Uterus (tissue), 4 donors: ENCODE results near the gene PDGFC. TPM values are rescaled to one million over a fixed set of nuclear protein-coding genes. Genes with fewer than 3 reads are reported as not detected.

Experiments used
- DNase-seq, 2 donors: peaks; one replicate each; pipeline ENCODE4 v3.0.0-alpha.2; 2019 to 2020
- H3K27ac ChIP-seq, 2 donors: fragments of 200-600 bp; sonication (generic); 1 replicate in 1 of 2; 2 replicates in 1 of 2; pipeline ENCODE4 v1.5.1; 2016 to 2018
- H3K27me3 ChIP-seq, 2 donors: fragments of 200-600 bp; sonication (generic); one replicate each; pipeline ENCODE4 v1.5.1; 2018 to 2019; ENCODE audit warnings: control low read depth in 1 of 2
- H3K36me3 ChIP-seq, 2 donors: fragments of 200-600 bp; sonication (generic); one replicate each; pipeline ENCODE4 v1.5.1; 2019; ENCODE audit warnings: control low read depth in 1 of 2
- H3K4me1 ChIP-seq, 2 donors: fragments of 200-600 bp; sonication (generic); one replicate each; pipeline ENCODE4 v1.5.1; 2018 to 2019; ENCODE audit warnings: control low read depth in 1 of 2
- H3K4me3 ChIP-seq, 2 donors: fragments of 200-600 bp; sonication (generic); 1 replicate in 1 of 2; 2 replicates in 1 of 2; pipeline ENCODE4 v1.5.1; 2018 to 2019; ENCODE audit warnings: mild to moderate bottlenecking in 1 of 2
- H3K9me3 ChIP-seq, 2 donors: fragments of 200-600 bp; sonication (generic); one replicate each; pipeline ENCODE4 v1.5.1; 2019; ENCODE audit warnings: control low read depth in 1 of 2
- CTCF ChIP-seq, 4 experiments: fragments of 200-600 bp in 2 of 4; fragments of 450-650 bp in 2 of 4; sonication (generic) in 2 of 4; IDR thresholded peaks; one replicate each; pipeline ENCODE4 v1.5.1; 2016 to 2019; ENCODE audit warnings: antibody characterized with exemption in 4 of 4, mild to moderate bottlenecking in 2 of 4, moderate library complexity in 1 of 4
- POLR2A ChIP-seq, 2 donors: fragments of 450-650 bp; IDR thresholded peaks; one replicate each; pipeline ENCODE4 v1.6.1; 2016; ENCODE audit warnings: antibody characterized with exemption in 2 of 2, mild to moderate bottlenecking in 1 of 2, moderate library complexity in 1 of 2
- intact Hi-C: fragments of 100-400 bp; cut with DNase I; formaldehyde crosslinking; loops from one replicate; pipeline ENCODE4 v1.15.1; 2023; ENCODE audit warnings: low total_unique reads
- total RNA-seq, 4 donors: library from RNA; depleted of rRNA in 3 of 4; stranded (reverse); fragments of >200 nt in 3 of 4; gene quantifications; one replicate each; pipeline versions ENCODE4 v1.1.0 to v1.2.4, GENCODE V29; 2014 to 2023
- donor health status: DM: yes; HTN: yes; CAD: no.

The PDGFC gene
- total RNA-seq, 4 donors from 2014 or later: 22.5 to 103 (median 70.2) TPM

GRCh38 chr4:156962528-156962974, 9.0 kb downstream of the PDGFC start:
- H3K9me3 ChIP-seq: no peaks in the 10 kb centered on the region
- DNase-seq: peak; percentile 59 to 83
- H3K27me3 ChIP-seq: no peaks in the 10 kb centered on the region
- no peak overlapping the region for H3K4me3 ChIP-seq
- no peaks in the 10 kb centered on the region for H3K36me3 ChIP-seq
- TF ChIP-seq POLR2A (IDR thresholded peaks at IDR 0.05) (no peak), CTCF (IDR thresholded peaks at IDR 0.05) (no peak)
- peak overlapping the region; percentile 73 to 82 for H3K27ac ChIP-seq
- H3K4me1 ChIP-seq: peaks cover 0 to 6% of the 10 kb centered on the region in 2 donors
- intact Hi-C loops: no loop called here

GRCh38 chr4:156962058-156962358, 9.6 kb downstream of the PDGFC start:
- peaks cover 0 to 6% of the 10 kb centered on the region in 2 donors for H3K4me1 ChIP-seq
- DNase-seq: no peak
- H3K27ac ChIP-seq: peak overlapping the region; percentile 73 to 82
- intact Hi-C loops: no loop called here
- TF ChIP-seq CTCF (IDR thresholded peaks at IDR 0.05) (no peak), POLR2A (IDR thresholded peaks at IDR 0.05) (no peak)
- H3K36me3 ChIP-seq: no peaks in the 10 kb centered on the region
- H3K4me3 ChIP-seq: no peak overlapping the region
- H3K27me3 ChIP-seq: no peaks in the 10 kb centered on the region
- H3K9me3 ChIP-seq: no peaks in the 10 kb centered on the region

- no peak for TF ChIP-seq POLR2A (IDR thresholded peaks at IDR 0.05)
- no peak for TF ChIP-seq CTCF (IDR thresholded peaks at IDR 0.05)
- peaks cover 0 to under 1% of the 10 kb centered on the region in 2 donors for H3K4me1 ChIP-seq
- no peaks in the 10 kb centered on the region for H3K36me3 ChIP-seq
- H3K27me3 ChIP-seq: no peaks in the 10 kb centered on the region
- intact Hi-C loops: no loop called here
- H3K4me3 ChIP-seq: no peak overlapping the region
- H3K27ac ChIP-seq: peak overlapping the region; percentile 73 to 82
- no peaks in the 10 kb centered on the region for H3K9me3 ChIP-seq
- no peak for DNase-seq
These were observed 10.2 kb downstream of the PDGFC start for GRCh38 chr4:156961196-156962057.

GRCh38 chr4:156959298-156959702, 12.3 kb downstream of the PDGFC start:
- Histone ChIP-seq H3K4me3 (no peak overlapping the region), H3K9me3 (no peaks in the 10 kb centered on the region), H3K36me3 (no peaks in the 10 kb centered on the region), H3K4me1 (no peaks in the 10 kb centered on the region), H3K27ac (peak overlapping the region; percentile 56 to 60), H3K27me3 (no peaks in the 10 kb centered on the region)
- no peak for DNase-seq
- intact Hi-C loops: no loop called here
- TF ChIP-seq CTCF (IDR thresholded peaks at IDR 0.05) (no peak), POLR2A (IDR thresholded peaks at IDR 0.05) (no peak)

- Histone ChIP-seq H3K27ac (peak overlapping the region; percentile 56 to 60), H3K27me3 (no peaks in the 10 kb centered on the region), H3K36me3 (no peaks in the 10 kb centered on the region), H3K4me1 (no peaks in the 10 kb centered on the region), H3K4me3 (no peak overlapping the region), H3K9me3 (no peaks in the 10 kb centered on the region)
- TF ChIP-seq CTCF (IDR thresholded peaks at IDR 0.05) (no peak), POLR2A (IDR thresholded peaks at IDR 0.05) (no peak)
- intact Hi-C loops: no loop called here
- no peak for DNase-seq
These were observed 13.1 kb downstream of the PDGFC start for GRCh38 chr4:156958276-156959074.
